ENCODE results near the gene VSTM2B. TPM values are rescaled to one million over a fixed set of nuclear protein-coding genes. Genes with fewer than 3 reads are reported as not detected.

VSTM2B gene
- total RNA-seq, 1 donor from 2014 or later: not detected

- H3K9me3 Mint-ChIP-seq (ENCODE audit: unreplicated experiment): peaks cover 19% of the 10 kb centered on the region
- no peaks in the 10 kb centered on the region for H3K36me3 Mint-ChIP-seq (ENCODE audit: unreplicated experiment)
- H3K27me3 Mint-ChIP-seq (ENCODE audit: unreplicated experiment): no peaks in the 10 kb centered on the region
- TF ChIP-seq CTCF (IDR thresholded peaks at IDR 0.05): no peak
- no peaks in the 10 kb centered on the region for H3K4me1 Mint-ChIP-seq (ENCODE audit: unreplicated experiment)
- no peak for DNase-seq (ENCODE audit: extremely low spot score, unreplicated experiment)
- no peak overlapping the region for H3K27ac Mint-ChIP-seq (ENCODE audit: unreplicated experiment)
- H3K4me3 Mint-ChIP-seq (ENCODE audit: unreplicated experiment): no peak overlapping the region
Measured at GRCh38 chr19:29559743-29560142, 33.9 kb downstream of the VSTM2B start.

DNA sequence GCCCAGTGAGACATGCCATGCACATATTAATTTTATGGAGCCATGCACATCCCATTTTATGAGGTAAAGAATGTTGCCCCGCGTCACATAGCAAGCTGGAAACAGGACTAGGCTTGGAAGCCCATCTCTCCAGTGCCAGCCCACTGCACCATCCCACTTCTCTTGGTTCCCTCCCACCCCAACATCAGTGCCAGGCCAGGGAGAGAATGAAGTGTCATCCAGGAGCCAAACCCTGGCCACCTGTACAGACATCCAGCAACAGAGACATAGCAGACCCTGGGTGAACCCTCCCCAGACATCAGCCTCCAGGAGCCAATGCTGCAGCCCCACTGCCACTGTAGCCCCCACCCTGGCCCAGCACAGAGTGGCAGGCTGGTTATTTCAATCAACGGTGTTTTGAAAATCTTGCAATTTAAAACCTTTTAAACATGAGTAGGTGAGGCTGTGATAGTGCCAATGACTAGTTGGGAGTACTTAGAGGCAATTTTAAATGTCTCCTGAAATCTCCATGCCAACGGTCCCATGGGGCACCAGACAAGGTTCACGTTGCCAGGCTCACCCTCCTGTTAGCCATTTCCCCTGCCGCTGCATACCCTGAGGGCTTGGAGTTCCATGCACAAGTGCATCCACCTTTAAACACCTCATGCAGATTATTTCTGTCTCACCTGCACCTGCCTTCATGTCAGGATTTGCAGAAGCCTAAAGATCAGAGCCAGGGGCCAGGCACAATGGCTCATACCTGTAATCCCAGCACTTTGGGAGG lies 34.7 kb downstream of the VSTM2B start:
- H3K27ac Mint-ChIP-seq (ENCODE audit: unreplicated experiment): no peak overlapping the region
- no peaks in the 10 kb centered on the region for H3K4me1 Mint-ChIP-seq (ENCODE audit: unreplicated experiment)
- no peaks in the 10 kb centered on the region for H3K36me3 Mint-ChIP-seq (ENCODE audit: unreplicated experiment)
- peaks cover 12% of the 10 kb centered on the region for H3K9me3 Mint-ChIP-seq (ENCODE audit: unreplicated experiment)
- no peak overlapping the region for H3K4me3 Mint-ChIP-seq (ENCODE audit: unreplicated experiment)
- TF ChIP-seq CTCF (IDR thresholded peaks at IDR 0.05): no peak
- no peaks in the 10 kb centered on the region for H3K27me3 Mint-ChIP-seq (ENCODE audit: unreplicated experiment)
- peak; percentile 57 for DNase-seq (ENCODE audit: extremely low spot score, unreplicated experiment)

- no peak overlapping the region for H3K4me3 Mint-ChIP-seq (ENCODE audit: unreplicated experiment)
- peak; percentile 79 for DNase-seq (ENCODE audit: extremely low spot score, unreplicated experiment)
- H3K27me3 Mint-ChIP-seq (ENCODE audit: unreplicated experiment): no peaks in the 10 kb centered on the region
- no peaks in the 10 kb centered on the region for H3K4me1 Mint-ChIP-seq (ENCODE audit: unreplicated experiment)
- H3K36me3 Mint-ChIP-seq (ENCODE audit: unreplicated experiment): no peaks in the 10 kb centered on the region
- no peak overlapping the region for H3K27ac Mint-ChIP-seq (ENCODE audit: unreplicated experiment)
- no peak for TF ChIP-seq CTCF (IDR thresholded peaks at IDR 0.05)
- peaks cover 7% of the 10 kb centered on the region for H3K9me3 Mint-ChIP-seq (ENCODE audit: unreplicated experiment)
Measured at GRCh38 chr19:29561601-29562000, 35.8 kb downstream of the VSTM2B start.

DNA sequence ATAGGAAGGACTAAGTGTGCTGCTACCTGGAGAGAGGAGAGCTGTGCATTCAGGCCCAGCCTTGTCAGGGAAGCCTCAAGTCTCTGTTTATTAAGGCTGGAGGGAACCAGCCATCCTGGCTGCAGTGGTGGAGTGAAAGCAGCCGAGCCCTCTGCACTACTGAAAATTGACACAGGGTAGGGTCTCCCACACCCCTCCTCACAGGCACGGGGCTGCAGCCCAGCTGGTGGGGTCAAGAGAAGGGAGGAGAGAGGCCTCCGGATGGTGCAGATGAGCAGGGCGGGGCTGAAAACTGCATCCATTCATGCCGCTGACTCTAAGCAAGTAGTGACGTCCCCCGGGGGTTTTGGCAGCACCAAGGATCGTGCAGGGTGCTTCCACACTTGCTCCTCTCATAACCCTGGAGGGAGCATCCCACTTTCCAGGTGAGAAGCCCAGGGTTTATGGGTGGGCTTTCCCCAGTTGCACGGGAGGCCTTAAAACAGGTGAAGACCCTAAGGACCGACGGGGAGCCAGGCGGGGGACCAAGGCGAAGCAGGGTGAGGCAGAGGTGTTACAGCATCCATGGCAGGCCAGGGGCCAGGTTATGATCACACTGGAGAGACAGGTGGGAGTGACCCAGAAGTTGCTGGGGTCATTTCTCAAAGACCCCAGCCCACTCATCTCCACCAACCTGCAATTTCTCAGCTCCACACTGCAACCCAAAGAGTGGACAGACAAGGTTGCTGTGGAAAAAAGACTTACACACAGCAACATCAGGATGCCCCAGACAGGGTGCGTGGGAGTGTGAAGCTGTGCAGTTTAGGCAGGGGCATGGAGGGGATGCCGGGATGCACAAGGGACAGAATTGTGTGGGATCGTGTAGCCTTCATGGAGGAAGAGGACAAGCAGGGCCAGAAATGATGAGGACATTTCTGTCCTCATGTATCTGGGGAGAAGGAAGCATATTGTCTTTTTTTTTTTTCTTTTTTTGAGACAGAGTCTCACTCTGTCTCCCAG lies 36.8 kb downstream of the VSTM2B start:
- no peaks in the 10 kb centered on the region for H3K27me3 Mint-ChIP-seq (ENCODE audit: unreplicated experiment)
- peak; percentile 77 for DNase-seq (ENCODE audit: extremely low spot score, unreplicated experiment)
- H3K4me1 Mint-ChIP-seq (ENCODE audit: unreplicated experiment): no peaks in the 10 kb centered on the region
- H3K4me3 Mint-ChIP-seq (ENCODE audit: unreplicated experiment): no peak overlapping the region
- H3K9me3 Mint-ChIP-seq (ENCODE audit: unreplicated experiment): peaks cover 3% of the 10 kb centered on the region
- H3K36me3 Mint-ChIP-seq (ENCODE audit: unreplicated experiment): no peaks in the 10 kb centered on the region
- no peak overlapping the region for H3K27ac Mint-ChIP-seq (ENCODE audit: unreplicated experiment)
- TF ChIP-seq CTCF (IDR thresholded peaks at IDR 0.05): no peak

Measured in osteocyte (in vitro differentiated cells).